KOPT-K1 (cell line): ENCODE results near the gene ELOA.

Experiments used
- H3K27ac ChIP-seq: fragments of 200-600 bp; sonication (generic); 2 replicates; pipeline ENCODE4 v1.5.1; 2016; ENCODE audit warnings: antibody characterized with exemption, mild to moderate bottlenecking, low read depth, low read length; ENCODE audit not compliant: poor library complexity, severe bottlenecking
- H3K36me3 ChIP-seq: fragments of 200-600 bp; sonication (generic); 2 replicates; pipeline ENCODE4 v1.5.1; 2017; ENCODE audit warnings: antibody characterized with exemption, mild to moderate bottlenecking, low read length, moderate library complexity; ENCODE audit not compliant: insufficient read depth
- H3K9me3 ChIP-seq: fragments of 200-600 bp; sonication (generic); 2 replicates; pipeline ENCODE4 v1.5.1; 2017; ENCODE audit warnings: antibody characterized with exemption, low read length, mild to moderate bottlenecking; ENCODE audit not compliant: insufficient read depth, poor library complexity, severe bottlenecking

ELOA gene, protein sequence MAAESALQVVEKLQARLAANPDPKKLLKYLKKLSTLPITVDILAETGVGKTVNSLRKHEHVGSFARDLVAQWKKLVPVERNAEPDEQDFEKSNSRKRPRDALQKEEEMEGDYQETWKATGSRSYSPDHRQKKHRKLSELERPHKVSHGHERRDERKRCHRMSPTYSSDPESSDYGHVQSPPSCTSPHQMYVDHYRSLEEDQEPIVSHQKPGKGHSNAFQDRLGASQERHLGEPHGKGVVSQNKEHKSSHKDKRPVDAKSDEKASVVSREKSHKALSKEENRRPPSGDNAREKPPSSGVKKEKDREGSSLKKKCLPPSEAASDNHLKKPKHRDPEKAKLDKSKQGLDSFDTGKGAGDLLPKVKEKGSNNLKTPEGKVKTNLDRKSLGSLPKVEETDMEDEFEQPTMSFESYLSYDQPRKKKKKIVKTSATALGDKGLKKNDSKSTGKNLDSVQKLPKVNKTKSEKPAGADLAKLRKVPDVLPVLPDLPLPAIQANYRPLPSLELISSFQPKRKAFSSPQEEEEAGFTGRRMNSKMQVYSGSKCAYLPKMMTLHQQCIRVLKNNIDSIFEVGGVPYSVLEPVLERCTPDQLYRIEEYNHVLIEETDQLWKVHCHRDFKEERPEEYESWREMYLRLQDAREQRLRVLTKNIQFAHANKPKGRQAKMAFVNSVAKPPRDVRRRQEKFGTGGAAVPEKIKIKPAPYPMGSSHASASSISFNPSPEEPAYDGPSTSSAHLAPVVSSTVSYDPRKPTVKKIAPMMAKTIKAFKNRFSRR

DNA sequence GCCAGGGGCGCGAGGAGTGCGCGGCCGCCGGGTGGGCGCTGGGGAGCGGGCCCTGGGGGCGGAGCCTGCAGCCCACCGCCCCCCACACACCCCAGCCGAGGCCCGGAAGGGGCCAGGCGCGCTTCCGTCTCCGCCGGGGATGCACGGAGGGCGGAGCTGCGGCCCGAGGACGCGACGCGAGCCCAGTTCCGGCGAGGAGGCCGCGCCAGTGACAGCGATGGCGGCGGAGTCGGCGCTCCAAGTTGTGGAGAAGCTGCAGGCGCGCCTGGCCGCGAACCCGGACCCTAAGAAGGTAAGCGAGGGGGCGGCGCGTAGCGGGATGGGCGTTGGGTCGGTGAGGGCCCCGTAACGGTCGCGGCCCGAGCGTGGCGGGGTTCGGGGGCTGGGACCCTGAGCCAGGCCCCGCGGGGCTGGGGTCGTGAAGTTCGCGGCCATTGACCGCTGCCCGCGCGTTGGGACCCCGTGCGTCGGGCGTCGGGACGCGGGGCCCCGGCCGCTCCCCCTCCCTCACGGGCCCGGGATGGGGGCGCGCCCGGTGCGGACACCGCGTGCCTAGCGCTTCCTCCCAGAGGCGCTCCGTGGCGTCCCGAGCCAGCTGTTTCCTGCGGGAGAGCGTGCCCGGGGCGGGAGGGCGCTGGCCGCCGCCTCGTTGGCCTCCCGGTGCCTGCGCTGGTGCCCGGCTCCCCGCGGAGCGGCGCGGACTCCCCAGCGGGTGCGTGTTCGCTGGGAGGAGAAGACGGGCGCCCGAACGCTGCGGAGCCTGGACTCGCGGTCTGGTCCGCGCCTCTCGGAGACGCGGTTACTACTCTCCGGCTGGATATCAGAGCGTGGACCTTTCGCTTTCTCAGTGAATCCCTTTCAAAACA lies at the start of gene ELOA:
Gene ELOA (plus strand): TSS at position 185 of the 866 bp plus-strand sequence. CDS start 33 bp downstream, at position 218.
- peak within 1 kb of the TSS; percentile 77 for H3K27ac ChIP-seq

DNA sequence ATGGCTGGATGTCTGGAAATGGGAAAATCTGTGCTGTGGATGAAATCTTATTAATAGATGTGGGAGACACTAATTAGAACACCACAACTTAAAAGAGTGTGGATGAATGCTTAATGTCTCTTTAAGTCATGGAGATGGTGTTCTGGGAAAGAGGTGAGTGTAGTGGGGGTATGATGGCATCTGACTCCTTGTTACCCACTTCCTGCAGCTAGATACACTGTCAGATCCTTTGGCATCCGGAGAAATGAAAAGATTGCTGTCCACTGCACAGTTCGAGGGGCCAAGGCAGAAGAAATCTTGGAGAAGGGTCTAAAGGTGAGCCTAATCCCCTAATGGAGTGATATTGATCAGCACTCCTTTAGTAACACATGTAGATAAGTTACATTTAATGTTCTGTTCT lies 49.7 kb upstream of the ELOA start:
- H3K36me3 ChIP-seq: peaks cover 66% of the 10 kb centered on the region
- H3K9me3 ChIP-seq: no peaks in the 10 kb centered on the region
- H3K27ac ChIP-seq: no peak overlapping the region

More for the DNA sequence above, at the start of gene ELOA:
- Histone ChIP-seq H3K9me3 (no peaks in the 10 kb centered on the region), H3K36me3 (peaks cover 29% of the 10 kb centered on the region)

DNA sequence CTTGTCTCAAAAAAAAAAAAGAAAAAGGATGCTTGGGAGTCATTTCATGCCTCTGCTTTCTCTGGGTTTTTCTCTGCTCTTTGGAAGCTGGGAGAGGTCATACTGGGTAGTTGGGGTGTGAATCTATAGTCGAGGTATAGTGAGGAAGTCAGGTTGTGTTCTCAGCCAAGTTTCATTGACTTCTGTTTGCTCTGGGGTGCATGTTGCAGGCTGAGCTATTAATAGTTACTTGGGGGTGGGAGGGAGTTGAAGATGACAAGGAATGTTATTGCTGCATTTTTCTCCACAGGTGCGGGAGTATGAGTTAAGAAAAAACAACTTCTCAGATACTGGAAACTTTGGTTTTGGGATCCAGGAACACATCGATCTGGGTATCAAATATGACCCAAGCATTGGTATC lies 48.9 kb upstream of the ELOA start:
- H3K27ac ChIP-seq: no peak overlapping the region
- H3K9me3 ChIP-seq: no peaks in the 10 kb centered on the region
- H3K36me3 ChIP-seq: peaks cover 74% of the 10 kb centered on the region

DNA sequence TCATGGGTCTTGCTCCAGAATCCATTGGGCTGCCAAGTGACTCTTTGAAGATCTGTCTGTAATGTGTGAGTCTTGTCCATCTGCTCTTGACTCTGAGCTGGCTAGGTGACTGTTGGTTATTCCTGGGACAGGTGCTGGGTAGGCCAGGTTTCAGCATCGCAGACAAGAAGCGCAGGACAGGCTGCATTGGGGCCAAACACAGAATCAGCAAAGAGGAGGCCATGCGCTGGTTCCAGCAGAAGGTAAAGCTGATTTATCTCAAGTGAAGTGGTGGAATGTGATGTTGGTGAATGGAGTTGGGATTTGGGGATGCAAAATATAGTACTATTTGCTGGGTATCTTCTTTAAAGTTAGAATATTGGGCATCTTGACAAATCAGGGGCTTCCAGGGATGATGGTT lies 47.6 kb upstream of the ELOA start:
- Histone ChIP-seq H3K9me3 (no peaks in the 10 kb centered on the region), H3K36me3 (peaks cover 87% of the 10 kb centered on the region), H3K27ac (no peak overlapping the region)

- Histone ChIP-seq H3K36me3 (peaks cover 95% of the 10 kb centered on the region), H3K9me3 (no peaks in the 10 kb centered on the region), H3K27ac (no peak overlapping the region)
Observed at GRCh38 chr1:23696335-23696989, 46.8 kb upstream of the ELOA start.

DNA sequence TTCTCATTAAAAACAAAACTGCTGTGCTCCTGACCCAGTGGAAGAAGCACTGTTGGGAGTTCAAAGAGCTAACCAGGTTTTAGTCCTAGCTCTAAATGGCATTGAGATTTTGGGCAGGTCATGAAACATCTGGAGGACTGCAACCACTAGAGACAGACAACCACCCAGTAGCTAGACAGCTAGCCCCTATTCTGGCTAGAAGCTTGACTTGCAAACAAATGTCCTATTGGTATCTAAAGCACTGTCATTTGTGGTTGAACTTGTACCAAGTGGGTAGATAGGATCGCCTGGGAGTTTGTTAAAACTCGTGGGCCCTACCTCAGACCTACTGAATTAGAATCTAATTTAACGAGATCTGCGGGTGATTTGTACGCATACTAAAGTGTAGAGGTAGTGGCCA lies 44.8 kb upstream of the ELOA start:
- Histone ChIP-seq H3K9me3 (no peaks in the 10 kb centered on the region), H3K36me3 (peaks cover 99% of the 10 kb centered on the region), H3K27ac (no peak overlapping the region)

GRCh38 chr1:23699280-23700179 lies 43.7 kb upstream of the ELOA start:
- Histone ChIP-seq H3K27ac (no peak overlapping the region), H3K9me3 (no peaks in the 10 kb centered on the region), H3K36me3 (peaks cover 97% of the 10 kb centered on the region)

DNA sequence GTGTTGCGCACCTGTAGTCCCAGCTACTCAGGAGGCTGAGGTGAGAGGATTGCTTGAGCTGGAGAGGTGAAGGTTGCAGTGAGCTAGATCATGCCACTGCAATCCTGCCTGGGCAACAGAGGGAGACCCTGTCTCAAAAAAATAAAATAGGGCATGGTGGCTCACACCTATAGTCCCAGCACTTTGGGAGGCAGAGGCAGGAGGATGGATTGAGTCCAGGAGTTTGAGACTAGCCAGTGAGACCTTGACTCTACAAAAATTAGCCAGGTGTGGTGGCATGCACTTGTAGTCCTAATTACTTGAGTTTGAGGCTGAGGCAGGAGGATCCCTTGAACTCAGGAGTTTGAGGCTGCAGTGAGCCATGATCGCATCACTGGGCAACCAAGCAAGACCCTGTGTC lies 42.0 kb upstream of the ELOA start:
- H3K27ac ChIP-seq: no peak overlapping the region
- H3K9me3 ChIP-seq: no peaks in the 10 kb centered on the region
- H3K36me3 ChIP-seq: peaks cover 92% of the 10 kb centered on the region

DNA sequence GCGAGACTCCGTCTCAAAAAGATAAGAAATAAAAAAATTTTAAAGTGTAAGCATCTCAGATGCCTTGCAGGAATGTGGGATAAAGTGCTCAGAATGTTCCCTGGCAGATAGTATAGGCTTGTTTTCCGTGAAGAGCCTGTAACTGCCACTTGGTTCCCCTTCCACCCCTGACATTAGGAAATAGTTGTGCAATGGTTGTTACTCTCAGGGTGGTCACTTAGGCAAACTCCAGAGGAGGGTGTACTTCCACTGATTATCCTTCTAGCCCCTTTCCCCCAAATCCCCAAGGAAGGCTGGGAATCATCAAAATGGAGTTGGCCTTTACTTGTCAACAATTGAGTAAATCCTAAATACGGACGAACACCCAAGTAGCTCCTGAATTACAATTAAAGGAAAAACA lies 41.3 kb upstream of the ELOA start:
- Histone ChIP-seq H3K27ac (no peak overlapping the region), H3K9me3 (no peaks in the 10 kb centered on the region), H3K36me3 (peaks cover 85% of the 10 kb centered on the region)

- no peak overlapping the region for H3K27ac ChIP-seq
- H3K36me3 ChIP-seq: peaks cover 65% of the 10 kb centered on the region
- H3K9me3 ChIP-seq: no peaks in the 10 kb centered on the region
Observed at GRCh38 chr1:23704834-23705495, 38.3 kb upstream of the ELOA start.

DNA sequence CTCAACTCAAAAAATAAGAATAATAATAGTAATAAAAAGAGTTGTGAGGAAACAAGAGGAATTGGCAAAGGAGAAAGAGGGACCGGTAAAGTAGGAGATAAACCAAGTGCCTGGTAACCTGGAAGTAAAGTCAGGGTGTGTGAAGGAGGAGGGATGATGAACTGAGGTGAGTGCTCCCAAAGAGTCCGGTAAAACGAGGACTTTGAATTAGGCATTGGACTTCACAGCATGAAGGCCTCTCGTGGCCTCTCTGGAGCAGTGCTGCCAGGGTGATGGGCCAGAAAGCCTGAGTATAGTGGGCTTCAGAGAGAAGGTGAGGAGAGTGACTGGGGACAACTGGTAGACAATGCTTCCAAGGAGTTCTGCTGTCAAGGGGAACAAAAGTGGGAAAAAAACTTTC lies 34.0 kb upstream of the ELOA start:
- H3K27ac ChIP-seq: no peak overlapping the region
- peaks cover 26% of the 10 kb centered on the region for H3K36me3 ChIP-seq
- H3K9me3 ChIP-seq: no peaks in the 10 kb centered on the region

GRCh38 chr1:23718482-23718881 lies 24.8 kb upstream of the ELOA start:
- Histone ChIP-seq H3K36me3 (0 out of 2 replicates have a peak, but pooled peaks cover 3% of the 10 kb centered on the region), H3K9me3 (no peaks in the 10 kb centered on the region), H3K27ac (no peak overlapping the region)

- 0 out of 2 replicates have a peak, but pooled peaks cover 3% of the 10 kb centered on the region for H3K36me3 ChIP-seq
- no peak overlapping the region for H3K27ac ChIP-seq
- no peaks in the 10 kb centered on the region for H3K9me3 ChIP-seq
Observed at GRCh38 chr1:23719162-23719820, 24.0 kb upstream of the ELOA start.
